Stimulated activated CD4-positive, alpha-beta T cell treated with anti-CD3 and anti-CD28 coated beads, Interleukin-1b, Interleukin-23, amount 100 ng/mL, for 48 hours (primary cell): ENCODE measurements around the gene GSTO1.

Source experiments
- DNase-seq: peaks from one replicate; pipeline ENCODE4 v3.0.0-alpha.2; 2020

GSTO1 gene

DNA sequence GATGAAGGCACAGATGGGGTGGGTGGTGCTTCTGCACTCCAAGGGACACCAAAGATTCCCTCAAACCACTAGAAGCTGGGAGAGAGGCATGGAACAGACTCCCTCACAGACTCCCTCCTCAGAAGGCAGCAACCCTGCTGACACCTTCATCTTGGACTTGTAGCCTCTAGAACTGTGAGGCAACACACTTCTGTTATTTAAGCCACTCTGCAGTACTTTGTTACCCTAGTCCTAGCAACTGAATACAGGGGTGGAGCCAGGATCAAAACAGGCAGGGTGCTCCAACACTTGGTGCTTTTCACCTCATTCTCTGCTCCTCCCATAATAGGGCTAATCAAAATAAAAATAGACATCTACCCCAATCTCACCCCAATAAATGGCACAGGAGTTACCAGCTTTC is 2.3 kb upstream of the GSTO1 start:
- DNase-seq, result no peak

DNA sequence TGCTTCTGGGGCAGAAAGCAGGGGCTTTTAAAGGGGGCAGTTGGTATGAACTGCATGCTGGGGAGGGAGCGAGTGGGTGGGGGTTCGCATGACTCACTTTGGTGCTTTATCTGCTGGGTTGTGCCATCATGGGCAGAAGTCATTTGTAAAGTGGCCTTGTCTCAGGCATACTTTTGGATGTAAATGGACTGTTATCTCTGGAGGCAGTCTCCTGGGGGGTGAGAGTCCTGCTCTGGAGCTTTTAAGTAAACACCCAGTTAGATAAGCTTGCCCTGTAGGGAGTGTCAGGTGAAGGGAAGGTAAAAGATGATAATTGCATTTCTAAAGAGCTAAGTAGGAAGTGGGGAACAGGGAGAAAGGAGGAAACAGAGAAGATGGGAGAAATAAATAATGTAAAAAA is 1.6 kb upstream of the GSTO1 start:
- no peak for DNase-seq

DNA sequence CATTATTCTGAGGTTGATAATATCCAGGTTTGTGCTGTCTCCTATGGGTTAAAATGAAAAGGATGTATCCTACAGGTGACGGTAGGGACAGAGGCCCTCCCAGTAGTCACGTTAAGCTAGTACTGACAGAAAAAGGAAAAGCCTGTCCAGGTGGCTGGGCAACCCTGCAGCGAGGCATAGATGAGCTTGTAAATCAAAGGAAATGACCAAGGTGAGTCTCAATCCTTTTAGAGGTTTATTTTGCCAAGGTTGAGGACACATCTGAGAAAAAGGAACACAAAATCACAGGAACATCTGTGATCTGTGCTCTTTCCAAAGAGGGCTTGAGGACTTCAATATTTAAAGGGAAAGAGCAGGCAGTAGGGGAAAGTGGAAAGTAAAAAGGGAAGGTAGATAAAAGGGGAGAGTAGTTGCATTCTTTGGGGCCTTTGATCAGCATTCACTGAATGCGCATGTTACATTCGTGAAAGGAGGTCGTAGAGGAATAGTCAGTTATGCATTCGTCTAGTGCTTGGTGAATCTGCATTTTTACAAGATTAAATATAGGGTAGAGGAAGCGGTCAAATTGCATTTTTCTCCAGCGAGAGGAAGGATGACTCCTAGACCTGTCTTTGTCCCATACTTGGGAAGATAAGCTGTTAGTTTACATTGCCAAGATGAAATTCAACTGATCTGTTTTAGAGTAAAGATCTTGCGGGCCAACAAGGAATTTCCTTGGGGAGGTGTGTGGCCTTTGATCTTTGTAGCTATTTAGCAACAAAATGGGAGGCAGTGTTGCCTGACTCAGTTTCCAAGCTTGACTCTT is 884 bp upstream of the GSTO1 start:
- DNase-seq, result no peak

DNA sequence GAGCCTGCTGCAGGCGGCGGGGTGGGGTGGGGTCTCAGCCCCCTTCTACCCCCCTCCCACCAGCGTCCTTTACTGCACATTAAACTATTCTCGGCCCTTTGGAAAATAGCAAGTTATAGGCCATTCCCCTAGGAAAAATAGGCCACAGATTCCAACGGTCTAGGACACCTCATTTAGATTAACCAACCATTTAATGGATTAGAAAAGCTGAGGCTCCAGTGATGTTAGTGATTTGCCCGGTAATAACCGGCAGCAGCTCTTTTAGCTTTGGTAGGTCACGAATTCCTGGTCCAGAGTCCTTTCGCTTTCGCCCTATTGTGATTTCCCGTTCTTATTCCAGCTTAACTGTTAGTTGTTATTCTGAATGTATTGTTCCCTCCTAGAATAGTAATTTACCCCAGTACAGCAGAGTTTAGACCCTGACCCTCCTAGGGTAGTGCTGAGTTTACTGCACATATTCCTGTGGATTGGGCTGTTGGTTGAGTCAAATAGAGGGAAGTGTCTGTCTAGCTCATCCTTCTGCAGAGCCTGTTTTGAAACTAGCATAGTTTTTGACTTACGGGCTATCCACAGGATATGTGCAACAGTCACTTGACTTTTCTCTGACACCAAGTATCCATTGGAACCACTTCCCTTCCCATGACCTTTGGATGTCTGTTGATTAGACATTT is 754 bp downstream of the GSTO1 start:
- no peak for DNase-seq

DNA sequence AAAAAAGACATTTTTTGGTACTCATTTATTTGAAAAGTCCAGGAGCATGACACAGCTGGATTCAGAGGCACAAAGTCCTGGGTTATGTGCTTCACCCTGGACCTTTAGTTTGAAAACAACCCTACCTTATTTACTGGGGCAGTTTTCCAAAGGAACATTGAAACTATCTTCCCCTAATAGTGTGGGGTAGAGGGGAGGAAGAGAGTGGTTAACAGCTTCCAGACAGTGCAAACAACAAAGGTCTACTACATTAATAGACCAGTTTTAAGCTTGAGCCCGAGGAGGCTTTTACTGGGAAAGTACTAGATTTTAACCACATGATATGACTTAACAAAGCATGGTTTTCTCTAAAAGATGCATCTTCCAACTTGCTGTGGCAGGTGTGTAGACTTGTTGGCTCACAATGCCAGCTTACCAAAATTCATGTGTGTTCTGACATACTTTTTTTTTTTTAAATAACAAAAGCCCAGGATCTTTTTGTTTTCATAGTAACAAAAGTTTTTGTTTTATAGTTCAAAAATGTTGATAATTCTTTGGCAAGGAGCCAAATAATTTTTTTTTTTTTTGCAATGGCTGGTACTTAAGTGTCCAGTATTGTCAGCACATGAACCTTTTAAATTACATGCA is 1.8 kb downstream of the GSTO1 start:
- DNase-seq, result no peak

DNA sequence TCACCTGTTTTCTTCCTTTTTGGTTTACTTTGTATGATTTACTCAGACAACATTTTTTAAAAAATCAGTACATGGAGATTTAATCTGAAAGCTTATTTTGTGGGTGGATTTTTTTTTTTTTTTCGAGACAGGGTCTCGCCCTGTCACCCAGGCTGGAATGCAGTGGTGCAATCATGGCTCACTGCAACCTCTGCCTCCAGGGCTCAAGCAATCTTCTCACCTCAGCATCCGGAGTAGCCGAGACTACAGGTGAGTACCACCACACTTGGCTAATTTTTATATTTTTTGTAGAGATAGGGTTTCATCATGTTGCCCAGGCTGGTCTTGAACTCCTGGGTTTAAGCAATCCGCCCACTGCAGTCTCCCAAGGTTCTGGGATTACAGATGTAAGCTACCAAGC is 2.5 kb downstream of the GSTO1 start:
- DNase-seq, result no peak

DNA sequence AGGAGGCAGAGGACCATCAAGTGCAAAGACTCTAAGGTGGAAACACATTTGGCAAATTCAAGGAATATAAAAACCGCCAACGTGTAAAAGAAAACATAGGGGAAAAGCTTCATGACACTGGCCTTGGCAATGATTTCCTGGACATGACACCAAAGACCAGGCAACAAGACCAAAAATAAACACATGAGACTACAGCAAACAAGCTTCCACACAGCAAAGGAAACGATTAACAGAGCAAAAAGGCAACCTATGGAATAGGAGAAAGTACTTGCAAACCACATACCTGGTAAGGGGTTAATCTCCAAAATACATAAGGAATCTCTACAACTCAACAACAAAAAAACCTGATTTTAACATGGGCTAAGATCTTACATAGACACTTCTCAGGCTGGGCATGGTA is 3.5 kb downstream of the GSTO1 start:
- no peak for DNase-seq

DNA sequence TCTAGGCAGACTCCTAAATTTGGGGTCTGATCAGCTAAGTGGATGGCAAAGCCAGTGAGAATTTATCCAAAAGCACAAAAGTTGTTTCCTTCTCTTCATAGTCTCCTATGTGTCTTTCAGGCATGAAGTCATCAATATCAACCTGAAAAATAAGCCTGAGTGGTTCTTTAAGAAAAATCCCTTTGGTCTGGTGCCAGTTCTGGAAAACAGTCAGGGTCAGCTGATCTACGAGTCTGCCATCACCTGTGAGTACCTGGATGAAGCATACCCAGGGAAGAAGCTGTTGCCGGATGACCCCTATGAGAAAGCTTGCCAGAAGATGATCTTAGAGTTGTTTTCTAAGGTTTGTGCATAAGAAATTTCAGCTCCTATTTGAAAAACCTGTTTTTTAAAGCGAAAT is 4.8 kb downstream of the GSTO1 start:
- no peak for DNase-seq

DNA sequence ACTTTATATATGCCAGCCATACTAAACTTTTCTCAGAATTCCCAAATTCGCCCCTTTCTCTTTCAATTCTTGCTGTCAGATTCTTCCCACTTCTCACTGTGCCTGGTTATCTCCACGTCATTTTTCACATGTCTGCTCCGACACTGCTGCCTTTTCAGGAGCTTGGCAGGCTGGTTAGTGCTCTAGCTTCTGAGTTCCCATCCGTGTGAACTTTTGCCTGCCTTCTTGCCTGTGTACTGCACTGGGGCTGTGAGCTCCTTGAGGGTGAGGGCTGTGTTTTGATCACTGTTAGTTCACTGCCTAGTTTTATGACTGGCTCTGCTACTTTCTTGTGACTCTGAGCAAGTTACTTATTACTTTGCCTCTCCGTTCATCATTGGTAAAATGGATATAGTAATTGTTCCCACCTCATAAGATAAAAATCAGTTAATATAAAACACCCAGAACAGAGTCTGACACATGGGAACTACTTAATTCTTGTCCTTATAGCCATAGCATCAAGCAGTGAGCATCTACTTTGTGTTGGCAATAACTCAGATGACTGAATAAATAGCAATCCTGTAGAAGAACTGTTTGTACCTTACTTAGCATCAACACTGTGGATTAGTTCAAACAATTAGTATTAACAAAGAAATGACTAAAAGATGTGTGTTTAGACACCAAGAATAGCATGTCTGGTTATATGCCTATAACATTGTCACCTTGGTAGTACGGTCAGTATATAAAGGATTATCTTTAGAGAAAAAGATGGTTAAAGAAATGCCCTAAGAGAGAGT is 5.5 kb downstream of the GSTO1 start:
- no peak for DNase-seq

DNA sequence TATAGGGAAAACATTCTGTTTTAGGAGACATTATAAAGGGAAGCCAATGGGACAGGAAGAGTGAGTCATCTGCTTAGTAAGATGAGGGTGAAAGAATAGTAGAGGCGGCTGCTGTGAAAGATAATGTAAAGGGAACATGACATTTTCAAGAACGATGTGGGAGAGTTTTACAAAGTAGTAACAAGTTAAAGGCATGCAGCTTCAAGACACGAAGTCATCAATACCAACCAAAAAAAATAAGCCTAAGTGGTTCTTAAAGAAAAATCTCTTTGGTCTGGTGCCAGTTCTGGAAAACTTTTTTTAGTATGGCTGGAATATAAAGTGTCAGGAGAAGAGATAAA is 6.1 kb downstream of the GSTO1 start:
- DNase-seq, result no peak

DNA sequence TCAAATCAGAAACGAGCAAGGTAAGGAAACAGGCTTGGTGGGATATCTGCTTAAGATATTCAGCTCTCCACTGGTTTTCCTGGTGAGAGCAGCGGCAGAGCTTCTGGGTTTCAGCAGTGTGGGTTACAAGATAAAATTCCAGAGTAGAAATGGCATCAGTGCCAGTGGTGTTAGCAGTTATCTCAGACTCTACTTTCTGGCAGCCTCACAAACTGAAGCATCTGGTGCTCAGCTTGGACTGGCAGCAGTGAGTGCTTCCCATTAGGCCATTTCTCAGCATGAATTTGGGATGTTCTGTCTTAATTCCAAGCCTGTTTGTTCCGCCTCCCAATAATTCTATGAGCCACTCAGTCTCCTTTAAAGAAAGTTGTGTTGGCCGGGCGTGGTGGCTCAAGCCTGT is 7.4 kb downstream of the GSTO1 start:
- no peak for DNase-seq

DNA sequence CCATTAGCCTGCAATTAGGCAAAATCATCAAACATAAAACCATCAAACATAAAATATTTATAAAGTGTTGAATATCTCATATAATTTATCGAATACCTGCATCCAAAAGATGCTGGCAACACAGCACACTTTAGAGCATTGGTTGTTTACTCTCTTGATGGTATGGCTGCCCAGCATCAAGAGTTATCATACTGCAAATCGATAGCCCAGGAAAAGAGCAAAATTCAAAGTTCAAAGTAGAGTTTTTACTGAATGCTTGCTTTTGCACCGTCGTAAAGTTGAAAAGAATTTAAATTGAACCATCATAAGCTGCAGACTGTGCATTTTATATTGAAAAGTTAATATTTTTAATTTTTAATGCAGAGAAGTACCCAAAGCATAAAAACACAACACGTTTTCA is 10.1 kb downstream of the GSTO1 start:
- DNase-seq, result no peak

DNA sequence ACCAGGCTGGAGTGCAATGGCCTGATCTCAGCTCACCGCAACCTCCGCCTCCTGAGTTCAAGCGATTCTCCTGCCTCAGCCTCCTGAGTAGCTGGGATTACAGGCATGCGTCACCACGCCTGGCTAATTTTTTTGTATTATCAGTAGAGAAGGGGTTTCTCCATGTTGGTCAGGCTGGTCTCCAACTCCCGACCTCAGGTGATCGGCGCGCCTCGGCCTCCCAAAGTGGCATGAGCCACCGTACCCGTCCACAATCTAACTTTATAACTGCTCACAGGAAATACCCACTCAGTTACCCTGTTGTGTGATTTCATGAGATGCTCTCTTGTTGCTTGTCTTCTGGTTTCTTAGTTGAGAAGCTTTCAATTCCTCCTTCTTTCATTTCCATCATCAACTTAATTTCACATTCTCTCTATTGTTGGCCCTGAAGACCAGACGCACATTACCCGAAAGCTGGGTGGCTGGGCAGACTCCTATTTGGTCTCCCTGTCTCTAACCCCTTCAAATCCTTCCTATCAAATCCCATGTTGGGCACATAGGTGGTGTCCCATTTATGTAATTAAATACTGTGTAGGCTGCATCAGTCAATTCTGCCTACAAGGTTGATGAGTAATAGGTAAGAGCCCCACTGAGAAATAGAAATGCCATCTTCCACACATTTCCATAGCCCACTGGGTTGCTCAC is 13.2 kb downstream of the GSTO1 start:
- DNase-seq, result peak; percentile 59

DNA sequence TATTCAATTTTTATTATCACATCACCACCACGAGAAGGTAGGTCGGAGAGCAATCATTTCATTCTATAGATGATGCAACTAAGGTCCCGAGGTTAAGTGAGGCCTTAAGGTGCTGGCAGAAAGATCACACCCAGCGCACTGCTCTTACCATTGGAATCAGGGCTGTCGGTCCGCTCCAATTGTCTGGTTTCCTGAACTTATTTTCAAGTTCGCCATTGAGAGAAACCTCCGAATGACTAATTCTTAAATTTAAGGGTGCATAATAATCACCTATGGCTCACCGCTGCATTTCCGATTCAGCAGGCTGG is 13.7 kb downstream of the GSTO1 start:
- no peak for DNase-seq

DNA sequence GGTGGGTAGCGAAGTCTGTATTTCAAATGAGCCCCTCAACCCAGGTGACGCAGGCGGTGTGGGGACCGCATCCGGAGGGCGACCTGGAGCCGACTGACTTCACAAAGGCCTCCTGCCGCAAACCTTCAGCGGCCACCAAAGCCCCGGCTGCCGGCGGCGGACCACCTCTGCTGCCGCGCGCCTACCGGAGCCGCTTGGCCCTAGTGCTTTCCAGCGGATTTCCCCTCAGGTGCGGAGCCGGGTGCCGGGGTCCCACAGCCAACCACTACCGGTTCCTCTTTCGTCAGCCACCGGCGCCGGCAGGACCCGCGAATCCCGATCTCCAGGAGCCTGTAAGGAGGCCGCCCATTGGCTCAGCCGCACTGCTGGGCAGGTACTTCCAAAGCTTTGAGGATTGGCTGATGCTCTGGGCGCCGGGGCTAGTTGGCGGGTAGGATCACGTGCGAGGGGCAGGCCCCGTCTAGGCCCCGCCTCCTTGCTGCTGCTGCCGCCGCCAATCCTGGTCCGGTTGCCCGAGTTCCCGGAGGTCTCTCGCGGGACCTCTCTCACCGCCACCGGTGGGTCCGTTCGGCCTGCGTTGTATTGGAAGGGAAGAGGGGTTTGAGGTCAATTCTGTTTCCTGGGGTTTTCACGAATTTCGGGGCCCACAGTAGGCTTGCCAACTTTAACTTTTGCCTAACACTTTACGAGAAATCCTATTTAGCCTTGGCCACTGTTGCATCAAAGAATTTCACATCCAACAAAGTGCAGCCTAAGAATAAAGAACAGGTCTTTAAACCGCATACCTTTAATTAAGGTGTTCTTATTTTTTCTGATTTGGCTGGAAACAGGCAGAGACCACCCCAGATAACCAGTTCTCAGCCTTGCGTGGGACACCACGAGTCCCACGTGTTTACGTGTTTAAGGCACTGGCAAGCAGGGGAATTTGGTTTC is 14.3 kb downstream of the GSTO1 start, which contains the start of gene GSTO2:
TSS of gene GSTO2 (plus strand) at position 472 of the 933 bp plus-strand sequence. CDS start 5,732 bp downstream, outside the sequence.
- DNase-seq, result peak; percentile 100

DNA sequence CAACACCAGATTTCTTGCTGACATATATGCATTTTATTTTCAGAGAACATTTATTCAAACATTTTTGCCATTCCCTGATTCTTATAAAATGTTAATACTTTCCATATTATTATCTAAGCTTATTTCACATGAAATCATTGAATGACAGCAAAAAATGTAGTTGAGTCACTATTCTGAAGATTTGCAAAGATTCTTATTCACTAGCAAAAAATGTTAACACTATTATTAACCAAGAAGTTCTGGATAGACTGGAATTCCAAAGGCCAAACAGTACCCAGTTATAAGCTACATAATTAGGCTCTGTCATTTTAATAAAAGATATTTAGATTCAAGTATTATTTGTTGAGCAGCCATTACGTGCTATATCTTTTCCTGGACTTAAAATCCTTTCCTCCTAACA is 18.6 kb downstream of the GSTO1 start:
- no peak for DNase-seq

DNA sequence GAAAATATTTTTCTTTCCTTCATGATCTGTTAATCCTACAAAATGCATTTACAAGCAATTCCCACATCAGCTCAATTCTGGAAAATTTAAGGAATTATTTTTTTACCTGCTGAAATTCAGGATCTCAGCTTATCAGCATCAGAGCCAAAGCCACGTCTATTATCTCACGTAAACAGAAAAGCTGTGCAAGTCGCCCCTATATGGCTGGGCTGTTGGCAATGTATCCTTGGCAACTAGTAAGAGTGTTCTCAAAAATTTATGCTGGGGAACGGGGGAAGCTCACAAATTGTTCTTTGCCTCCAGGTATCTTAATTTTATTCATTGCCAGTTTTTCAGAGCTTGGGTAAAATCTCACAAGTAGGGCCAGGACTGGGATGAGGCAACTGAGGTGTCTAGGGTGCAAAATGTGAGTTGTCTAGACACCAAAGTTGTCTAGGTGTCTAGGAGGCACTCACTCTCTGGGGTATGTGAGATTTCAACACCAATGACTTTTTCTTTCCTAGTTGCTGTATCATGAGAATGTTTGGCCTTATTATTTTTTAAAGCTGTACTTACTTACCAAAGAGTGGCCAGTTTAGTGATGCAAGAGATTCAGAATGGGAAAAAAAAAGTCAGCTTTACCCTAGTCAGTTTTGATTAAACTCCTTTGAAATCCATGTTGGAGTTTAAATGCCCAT is 19.3 kb downstream of the GSTO1 start:
- DNase-seq, result no peak

DNA sequence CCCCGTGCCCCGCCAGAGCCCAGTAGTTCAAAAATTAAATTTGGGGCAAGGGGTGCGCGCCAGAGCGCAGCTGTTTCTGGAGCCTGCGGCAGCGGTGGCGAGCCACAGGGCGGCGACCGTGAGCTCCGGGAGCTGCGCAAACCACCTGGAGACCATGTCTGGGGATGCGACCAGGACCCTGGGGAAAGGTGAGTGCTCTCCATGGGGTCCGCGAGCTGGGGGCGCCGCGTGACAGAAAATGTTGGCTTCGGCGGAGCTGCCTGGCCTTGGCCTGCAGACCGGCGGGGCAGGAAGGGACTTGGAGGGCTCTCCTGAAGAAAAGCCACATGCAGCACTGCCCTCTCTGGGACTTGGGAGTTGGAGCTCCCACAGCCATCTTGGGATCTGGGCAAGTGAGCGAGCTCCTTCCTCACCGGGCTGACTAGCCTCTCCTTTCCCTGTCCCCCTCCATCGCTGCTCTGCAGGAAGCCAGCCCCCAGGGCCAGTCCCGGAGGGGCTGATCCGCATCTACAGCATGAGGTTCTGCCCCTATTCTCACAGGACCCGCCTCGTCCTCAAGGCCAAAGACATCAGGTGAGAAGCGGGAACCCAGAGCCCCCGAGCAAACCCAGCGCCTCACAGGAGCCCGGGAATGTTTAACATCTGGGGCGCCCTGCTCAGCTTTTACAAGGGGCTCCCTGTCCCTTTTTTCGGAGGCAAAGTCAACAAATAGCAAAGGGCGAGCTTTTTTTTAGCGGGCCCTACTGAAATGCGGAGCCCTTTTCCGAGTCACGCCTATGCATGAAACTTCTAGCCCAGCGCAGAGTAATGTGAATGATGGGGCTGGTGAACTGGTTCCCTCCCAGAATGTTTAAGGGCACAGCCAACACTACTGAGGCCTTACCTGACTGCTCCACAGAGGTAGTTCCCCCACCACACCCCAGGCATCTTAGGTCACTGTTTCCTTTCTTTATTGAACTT is 20.4 kb downstream of the GSTO1 start:
- peak; percentile 45 for DNase-seq

DNA sequence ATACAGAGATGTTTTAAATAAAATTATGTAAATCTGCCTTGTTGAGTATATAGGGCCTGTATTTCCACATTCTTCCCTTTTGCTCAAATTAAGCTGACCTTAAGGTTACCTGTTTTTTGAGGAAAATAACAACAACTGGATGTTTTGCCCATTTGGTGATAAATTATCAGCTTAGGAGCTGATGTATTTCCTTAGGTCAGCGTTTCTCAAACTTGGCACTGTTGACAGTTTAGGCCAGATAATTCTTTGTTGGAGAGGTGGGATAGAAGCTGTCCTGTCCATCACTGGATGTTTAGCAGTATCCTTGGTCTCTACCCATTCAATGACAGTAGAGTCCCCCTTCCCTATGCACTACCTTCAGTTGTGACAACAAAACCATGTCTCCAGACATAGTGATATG is 21.5 kb downstream of the GSTO1 start:
- DNase-seq, result no peak

DNA sequence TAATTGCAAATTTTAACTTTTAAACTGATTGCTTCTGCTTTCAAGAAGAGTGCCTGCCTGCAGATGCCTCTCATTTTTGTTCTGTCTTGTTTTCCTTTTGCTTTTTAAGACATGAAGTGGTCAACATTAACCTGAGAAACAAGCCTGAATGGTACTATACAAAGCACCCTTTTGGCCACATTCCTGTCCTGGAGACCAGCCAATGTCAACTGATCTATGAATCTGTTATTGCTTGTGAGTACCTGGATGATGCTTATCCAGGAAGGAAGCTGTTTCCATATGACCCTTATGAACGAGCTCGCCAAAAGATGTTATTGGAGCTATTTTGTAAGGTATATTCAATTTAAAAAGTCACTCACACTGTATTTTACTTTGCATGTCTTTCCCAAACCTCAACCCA is 23.1 kb downstream of the GSTO1 start:
- DNase-seq, result no peak
